H1 (cell line): ENCODE results near the gene MEF2B. TPM values are rescaled to one million over a fixed set of nuclear protein-coding genes. Genes with fewer than 3 reads are reported as not detected.

Source experiments
- CTCF ChIA-PET: fragments of 300-600 bp; sonication (Branson Sonifier 250); formaldehyde crosslinking; loops from one replicate; lab custom pipeline; 2021; ENCODE audit not compliant: partially characterized antibody; lab: Charles Lee
- POLR2A ChIA-PET: fragments of 300-600 bp; sonication (Branson Sonifier 250); formaldehyde crosslinking; loops from one replicate; lab custom pipeline; 2021; ENCODE audit warnings: inconsistent platforms; ENCODE audit not compliant: partially characterized antibody; lab: Charles Lee
- DNase-seq, 2 experiments: peaks; one replicate each; pipeline versions ENCODE4 v3.0.0 to v3.0.0-alpha.2; 2010 to 2022; ENCODE audit warnings: low spot score in 2 of 2, low read depth in 1 of 2, mixed read lengths in 1 of 2
- FAIRE-seq: peaks from 2 replicates; lab custom pipeline; 2011; peaks lifted over from hg19 to GRCh38; lab: Jason Lieb, UNC
- H2AFZ ChIP-seq: 2 replicates; pipeline ENCODE4 v1.8.1; 2012; ENCODE audit warnings: low read length, inconsistent platforms
- H2AK5ac ChIP-seq: 2 replicates; pipeline ENCODE4 v1.6.1; 2013; ENCODE audit warnings: low read depth, low read length
- H2BK120ac ChIP-seq: replicated peaks from 2 replicates; pipeline ENCODE3; 2013; ENCODE audit warnings: low read depth, low read length, inconsistent platforms
- H2BK12ac ChIP-seq: 2 replicates; pipeline ENCODE4 v1.6.1; 2013; ENCODE audit warnings: low read depth, low read length
- H2BK15ac ChIP-seq: 2 replicates; pipeline ENCODE4 v1.6.1; 2013; ENCODE audit warnings: low read length
- H2BK20ac ChIP-seq: 2 replicates; pipeline ENCODE4 v1.6.1; 2013; ENCODE audit warnings: low read length
- H2BK5ac ChIP-seq: 2 replicates; pipeline ENCODE4 v1.6.1; 2013; ENCODE audit warnings: low read depth, low read length
- H3K14ac ChIP-seq: 2 replicates; pipeline ENCODE4 v1.6.1; 2013; ENCODE audit warnings: inconsistent platforms; ENCODE audit not compliant: insufficient read length
- H3K18ac ChIP-seq: 2 replicates; pipeline ENCODE4 v1.6.1; 2013; ENCODE audit warnings: low read length; ENCODE audit errors: extremely low read depth
- H3K23ac ChIP-seq: 2 replicates; pipeline ENCODE4 v1.6.1; 2013; ENCODE audit warnings: inconsistent platforms; ENCODE audit not compliant: insufficient read length
- H3K23me2 ChIP-seq: 2 replicates; pipeline ENCODE4 v1.6.1; 2013; ENCODE audit warnings: low read depth, low read length
- H3K27ac ChIP-seq: 2 replicates; pipeline ENCODE4 v1.6.1; 2011; ENCODE audit warnings: low read depth, low read length, inconsistent platforms
- H3K27me3 ChIP-seq, 4 experiments: replicated peaks in 1 of 4; 1 replicate in 1 of 4; 2 replicates in 3 of 4; pipeline versions ENCODE4 v1.6.1 to v1.8.1; 2011 to 2013; ENCODE audit warnings: low read length in 3 of 4, mild to moderate bottlenecking in 3 of 4, inconsistent platforms in 2 of 4, mixed read lengths in 2 of 4, moderate library complexity in 1 of 4; ENCODE audit not compliant: control insufficient read depth in 3 of 4, insufficient read depth in 3 of 4; ENCODE audit errors: extremely low read depth in 1 of 4
- H3K36me3 ChIP-seq, 4 experiments: 2 replicates each; pipeline versions ENCODE4 v1.6.1 to v1.8.1; 2011 to 2013; ENCODE audit warnings: mild to moderate bottlenecking in 4 of 4, low read length in 3 of 4, moderate library complexity in 2 of 4, control low read depth in 1 of 4, inconsistent platforms in 1 of 4; ENCODE audit not compliant: insufficient read depth in 4 of 4, control insufficient read depth in 2 of 4
- H3K4ac ChIP-seq: replicated peaks from 2 replicates; pipeline ENCODE3; 2013; ENCODE audit warnings: low read length, low read depth, mixed read lengths, inconsistent platforms; ENCODE audit not compliant: insufficient read length
- H3K4me1 ChIP-seq, 4 experiments: replicated peaks in 1 of 4; 1 replicate in 1 of 4; 2 replicates in 3 of 4; pipeline versions ENCODE4 v1.6.1 to v1.8.1; 2011 to 2013; ENCODE audit warnings: low read length in 3 of 4, inconsistent platforms in 2 of 4, mixed read lengths in 1 of 4; ENCODE audit not compliant: insufficient read depth in 4 of 4, control insufficient read depth in 3 of 4
- H3K4me2 ChIP-seq, 2 experiments: 2 replicates each; pipeline versions ENCODE4 v1.6.1 to v1.8.1; 2011 to 2013; ENCODE audit warnings: low read depth in 2 of 2, low read length in 2 of 2, control low read depth in 1 of 2, inconsistent platforms in 1 of 2, mild to moderate bottlenecking in 1 of 2; ENCODE audit not compliant: insufficient read depth in 1 of 2
- H3K4me3 ChIP-seq, 4 experiments: fragments of 200-600, 300-600 bp in 1 of 4; sonication (generic), shearing (Covaris generic), sonication (Bioruptor Twin) in 1 of 4; 2 replicates each; pipeline versions ENCODE4 v1.5.1 to v1.8.1; 2011 to 2016; ENCODE audit warnings: low read length in 4 of 4, low read depth in 3 of 4, control low read depth in 2 of 4, inconsistent platforms in 2 of 4, mild to moderate bottlenecking in 2 of 4, mixed read lengths in 1 of 4, moderate library complexity in 1 of 4; ENCODE audit not compliant: insufficient read depth in 2 of 4; ENCODE audit errors: extremely low read depth in 1 of 4
- H3K56ac ChIP-seq: replicated peaks from 2 replicates; pipeline ENCODE3; 2013; ENCODE audit warnings: low read depth, mild to moderate bottlenecking, mixed read lengths, low read length, inconsistent platforms; ENCODE audit not compliant: insufficient read length
- H3K79me1 ChIP-seq: 2 replicates; pipeline ENCODE4 v1.6.1; 2013; ENCODE audit warnings: low read depth, low read length, control low read depth
- H3K79me2 ChIP-seq, 2 experiments: 2 replicates each; pipeline versions ENCODE4 v1.6.1 to v1.8.1; 2012 to 2013; ENCODE audit warnings: low read length in 2 of 2, mild to moderate bottlenecking in 2 of 2, inconsistent platforms in 1 of 2; ENCODE audit not compliant: insufficient read depth in 2 of 2, control insufficient read depth in 1 of 2
- H3K9ac ChIP-seq, 4 experiments: replicated peaks in 1 of 4; 1 replicate in 1 of 4; 2 replicates in 3 of 4; pipeline versions ENCODE4 v1.6.1 to v1.8.1; 2011 to 2013; ENCODE audit warnings: low read depth in 3 of 4, low read length in 3 of 4, control low read depth in 2 of 4, mild to moderate bottlenecking in 2 of 4, moderate library complexity in 2 of 4, inconsistent platforms in 1 of 4; ENCODE audit errors: extremely low read depth in 1 of 4
- H3K9me3 ChIP-seq, 2 experiments: 2 replicates each; pipeline versions ENCODE4 v1.6.1 to v1.8.1; 2012 to 2013; ENCODE audit warnings: mild to moderate bottlenecking in 2 of 2, moderate library complexity in 2 of 2, control low read depth in 1 of 2, inconsistent platforms in 1 of 2, low read depth in 1 of 2, low read length in 1 of 2, mixed read lengths in 1 of 2; ENCODE audit not compliant: insufficient read depth in 2 of 2
- H4K20me1 ChIP-seq, 2 experiments: replicated peaks in 1 of 2; 2 replicates each; pipeline versions ENCODE3 to v1.8.1; 2011 to 2013; ENCODE audit warnings: inconsistent platforms in 2 of 2, low read length in 2 of 2, mild to moderate bottlenecking in 1 of 2; ENCODE audit not compliant: insufficient read depth in 2 of 2, control insufficient read depth in 1 of 2
- H4K5ac ChIP-seq: 2 replicates; pipeline ENCODE4 v1.6.1; 2013; ENCODE audit warnings: low read length, low read depth, mixed read lengths, inconsistent platforms; ENCODE audit not compliant: insufficient read length
- H4K8ac ChIP-seq: 2 replicates; pipeline ENCODE4 v1.8.0; 2013; ENCODE audit warnings: mild to moderate bottlenecking, moderate library complexity, low read length, inconsistent platforms; ENCODE audit not compliant: insufficient read depth; ENCODE audit errors: extremely low read depth
- H4K91ac ChIP-seq: replicated peaks from 2 replicates; pipeline ENCODE3; 2013; ENCODE audit warnings: low read length, mixed read lengths, inconsistent platforms; ENCODE audit not compliant: insufficient read length
- BACH1 ChIP-seq: IDR thresholded peaks from 2 replicates; pipeline ENCODE4 v1.6.1; 2012; ENCODE audit warnings: low read length, improper control_type of control experiment
- BRCA1 ChIP-seq: IDR thresholded peaks from 2 replicates; pipeline ENCODE4 v1.6.1; 2012; ENCODE audit warnings: low read depth, low read length, improper control_type of control experiment
- EP300 ChIP-seq, 2 experiments: IDR thresholded peaks; 1 replicate in 1 of 2; 2 replicates in 1 of 2; pipeline ENCODE4 v1.6.1; 2011 to 2012; ENCODE audit warnings: low read depth in 2 of 2, low read length in 2 of 2, mild to moderate bottlenecking in 2 of 2, borderline replicate concordance in 1 of 2, inconsistent platforms in 1 of 2, moderate library complexity in 1 of 2
- HDAC6 ChIP-seq: IDR thresholded peaks from one replicate; pipeline ENCODE4 v1.7.1; 2012; ENCODE audit warnings: low read depth, mild to moderate bottlenecking, inconsistent platforms, low read length, moderate library complexity
- POU5F1 ChIP-seq: IDR thresholded peaks from 2 replicates; pipeline ENCODE4 v1.6.1; 2011; ENCODE audit warnings: low read depth, mild to moderate bottlenecking, low read length, moderate library complexity
- RFX5 ChIP-seq: IDR thresholded peaks from 2 replicates; pipeline ENCODE4 v1.6.1; 2011; ENCODE audit warnings: low read depth, low read length, improper control_type of control experiment, borderline replicate concordance
- SP4 ChIP-seq: IDR thresholded peaks from 2 replicates; pipeline ENCODE4 v1.6.1; 2012; ENCODE audit warnings: low read length, inconsistent platforms
- WGBS, 2 experiments: shearing (Covaris generic) in 1 of 2; methylation state at CpG; one replicate each; pipeline versions ENCODE4 v1.1.6 to v1.1.7; 2013 to 2015; ENCODE audit warnings: low lambda C conversion rate in 2 of 2, mixed read lengths in 2 of 2, inconsistent platforms in 1 of 2, low coverage in 1 of 2, missing lambda C conversion rate in 1 of 2; ENCODE audit not compliant: insufficient replicate concordance in 2 of 2, insufficient coverage in 1 of 2, insufficient read length in 1 of 2; ENCODE audit errors: extremely low coverage in 1 of 2, missing lambda C conversion rate in 1 of 2; 5-methylcytosine and 5-hydroxymethylcytosine counted together
- polyA plus RNA-seq, 7 experiments: library from polyadenylated mRNA; depleted of rRNA in 3 of 7; stranded (reverse) in 5 of 7; unstranded in 2 of 7; fragments of >200 nt in 5 of 7; fragments of 200-250 nt in 2 of 7; gene quantifications; 1 replicate in 5 of 7; 2 replicates in 1 of 7; 4 replicates in 1 of 7; pipeline versions ENCODE4 v1.2.1 to v1.2.3, GENCODE V29; 2011 to 2013; ENCODE audit warnings: missing spikeins in 2 of 7, mixed read lengths in 2 of 7
- total RNA-seq: library from RNA; stranded (reverse); fragmentation: NEBNext Ultra II Directional; extraction: Animal tissue kit (Norgen Biotek cat#: 25700); gene quantifications from 2 replicates; pipeline ENCODE4 v1.2.1, GENCODE V29; 2021
- TF ChIP-seq, protein P1 (sequence below): IDR thresholded peaks from 2 replicates; pipeline ENCODE4 v1.6.1; 2011; ENCODE audit warnings: low read length, improper control_type of control experiment
- TF ChIP-seq, protein P2 (sequence below): IDR thresholded peaks from 2 replicates; pipeline ENCODE4 v1.6.1; 2011; ENCODE audit warnings: low read depth, mild to moderate bottlenecking, low read length; ENCODE audit not compliant: insufficient read depth

Gene MEF2B
- total and polyA plus RNA-seq, 2 of the 8 experiments (the other 6 are each of a cell fraction or from before 2014, with no cell fraction given), result 2.8 to 3.7 TPM

DNA sequence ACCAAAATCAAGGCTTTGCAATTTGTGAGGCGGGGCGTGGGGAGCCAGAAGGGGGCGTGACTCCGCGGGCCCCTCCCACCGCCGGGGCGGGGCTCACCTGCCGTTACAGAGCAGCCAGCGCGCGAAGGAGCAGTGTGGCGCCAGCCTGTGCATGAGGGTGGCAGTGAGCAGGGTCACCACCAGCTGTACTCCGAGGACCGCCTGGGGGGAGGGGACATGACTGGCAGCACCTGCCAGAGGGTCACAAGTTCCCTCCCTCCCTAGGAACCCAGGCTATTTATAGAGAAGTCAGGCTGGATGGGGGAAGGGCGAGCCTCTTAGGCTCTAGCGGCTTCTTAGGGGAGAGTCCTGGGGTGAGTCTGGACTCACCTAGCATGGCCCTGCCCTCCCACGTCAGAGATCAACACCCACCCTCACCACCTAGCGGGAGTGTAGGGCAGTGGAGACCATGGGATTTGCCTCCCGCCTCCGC is 35.3 kb downstream of the MEF2B start:
- H3K4me3 ChIP-seq, result peak overlapping the region; percentile 27 to 53 (median 36); a peak in 7 of 8 replicates
- no peak overlapping the region for H3K18ac ChIP-seq
- peaks cover 0 to 4% of the 10 kb centered on the region in 2 experiments; a peak in 1 of 4 replicates for H3K79me2 ChIP-seq
- no peak overlapping the region; the same call in 1 of the 2 replicates for H2BK12ac ChIP-seq
- no peak for FAIRE-seq
- H3K56ac ChIP-seq, result no peak overlapping the region
- 14% methylated on average over 19 of the region's 21 CpGs; no CpG with 5 or more reads in 1 of the 2 experiments for WGBS, 2 experiments
- H2BK5ac ChIP-seq, result no peak overlapping the region; the same call in 1 of the 2 replicates
- H3K23me2 ChIP-seq, result peaks cover 3% of the 10 kb centered on the region; the same call in 1 of the 2 replicates
- H3K9ac ChIP-seq, result no peak overlapping the region; a peak in 1 of 7 replicates
- peak overlapping the region; percentile 82 to 92 for H3K4me2 ChIP-seq
- DNase-seq, result peak; percentile 44 to 89
- H2AK5ac ChIP-seq, result no peak overlapping the region
- no peak overlapping the region for H3K27ac ChIP-seq
- peaks cover 2 to 7% of the 10 kb centered on the region in 2 experiments for H4K20me1 ChIP-seq
- H3K79me1 ChIP-seq, result peaks cover 7% of the 10 kb centered on the region; the same call in 1 of the 2 replicates
- H3K23ac ChIP-seq, result no peak overlapping the region
- H4K91ac ChIP-seq, result no peak overlapping the region
- no peak overlapping the region for H2BK120ac ChIP-seq
- H2AFZ ChIP-seq, result no peak overlapping the region
- H3K36me3 ChIP-seq, result peaks cover 2 to 14% (median 3%) of the 10 kb centered on the region in 4 experiments; a peak in 3 of 8 replicates
- H3K9me3 ChIP-seq, result peaks cover 5 to 13% of the 10 kb centered on the region in 2 experiments; a peak in 3 of 4 replicates
- no peak overlapping the region for H4K5ac ChIP-seq
- H3K27me3 ChIP-seq, result peaks cover 0 to 3% (median 0%) of the 10 kb centered on the region in 4 experiments; a peak in 4 of 7 replicates
- H3K14ac ChIP-seq, result no peak overlapping the region
- H2BK20ac ChIP-seq, result no peak overlapping the region
- H3K4me1 ChIP-seq, result peaks cover 0 to 14% (median 10%) of the 10 kb centered on the region in 4 experiments; a peak in 6 of 7 replicates
- ChIA-PET CTCF (interaction anchor here (0.6 to 3.5 kb wide), 13 partner anchors 10 to 147 kb away, joined by 3 to 21 read pairs (median 7); no protein-coding TSS in a partner anchor), POLR2A (interaction anchor here (0.9 to 3.1 kb wide), 4 partner anchors 13 to 100 kb away, joined by 3 to 22 read pairs (median 4); no protein-coding TSS in a partner anchor)
- H3K4ac ChIP-seq, result no peak overlapping the region
- no peak overlapping the region for H4K8ac ChIP-seq
- peak overlapping the region; percentile 92; the same call in 1 of the 2 replicates for H2BK15ac ChIP-seq
- TF ChIP-seq SP4 (0 out of 2 replicates have a peak, but pooled peaks have one; percentile 58), RFX5 (no peak), EP300 (IDR thresholded peaks at IDR 0.05; ENCODE audit: borderline replicate concordance in 1 of 2, low read depth in 2 of 2, low read length in 2 of 2) (no peak), POU5F1 (no peak), BACH1 (no peak), BRCA1 (no peak), HDAC6 (no peak)
- TF ChIP-seq, protein P1, sequence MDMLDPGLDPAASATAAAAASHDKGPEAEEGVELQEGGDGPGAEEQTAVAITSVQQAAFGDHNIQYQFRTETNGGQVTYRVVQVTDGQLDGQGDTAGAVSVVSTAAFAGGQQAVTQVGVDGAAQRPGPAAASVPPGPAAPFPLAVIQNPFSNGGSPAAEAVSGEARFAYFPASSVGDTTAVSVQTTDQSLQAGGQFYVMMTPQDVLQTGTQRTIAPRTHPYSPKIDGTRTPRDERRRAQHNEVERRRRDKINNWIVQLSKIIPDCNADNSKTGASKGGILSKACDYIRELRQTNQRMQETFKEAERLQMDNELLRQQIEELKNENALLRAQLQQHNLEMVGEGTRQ, result no peak
- TF ChIP-seq, protein P2, sequence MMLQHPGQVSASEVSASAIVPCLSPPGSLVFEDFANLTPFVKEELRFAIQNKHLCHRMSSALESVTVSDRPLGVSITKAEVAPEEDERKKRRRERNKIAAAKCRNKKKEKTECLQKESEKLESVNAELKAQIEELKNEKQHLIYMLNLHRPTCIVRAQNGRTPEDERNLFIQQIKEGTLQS, result no peak
